Stimulated activated naive CD8-positive, alpha-beta T cell treated with anti-CD3 and anti-CD28 coated beads, Interleukin-15, Interleukin-2, amounts not matched to agents 100 ng/mL and 50 ng/mL, for 24 hours (primary cell): ENCODE measurements around the gene ACSL4.
"Not testable (repeated sequence)": the region's sequence is repeated elsewhere in the genome, so short reads cannot be mapped to it uniquely, and the experiment has no call there.

ENCODE experiments used
- H3K27ac Mint-ChIP-seq: one replicate; pipeline ENCODE4 v1.8.0; 2021; ENCODE audit warnings: mild to moderate bottlenecking, mixed read lengths
- H3K27me3 Mint-ChIP-seq: one replicate; pipeline ENCODE4 v1.8.0; 2021; ENCODE audit warnings: mixed read lengths
- H3K36me3 Mint-ChIP-seq: one replicate; pipeline ENCODE4 v1.8.0; 2021; ENCODE audit warnings: low read depth, mixed read lengths
- H3K4me1 Mint-ChIP-seq: one replicate; pipeline ENCODE4 v1.8.0; 2021; ENCODE audit warnings: low read depth, mixed read lengths
- H3K4me3 Mint-ChIP-seq: one replicate; pipeline ENCODE4 v1.8.0; 2021; ENCODE audit warnings: mild to moderate bottlenecking, mixed read lengths
- H3K9me3 Mint-ChIP-seq: one replicate; pipeline ENCODE4 v1.8.0; 2021; ENCODE audit warnings: mixed read lengths

Gene ACSL4

GRCh38 chrX:109667986-109668385 is 65.1 kb downstream of the ACSL4 start:
- Mint-ChIP-seq H3K36me3 (peaks cover 46% of the 10 kb centered on the region), H3K9me3 (no peaks in the 10 kb centered on the region), H3K4me3 (no peak overlapping the region), H3K27me3 (no peaks in the 10 kb centered on the region), H3K4me1 (no peaks in the 10 kb centered on the region), H3K27ac (no peak overlapping the region)

- Mint-ChIP-seq H3K4me1 (no peaks in the 10 kb centered on the region), H3K36me3 (peaks cover 75% of the 10 kb centered on the region), H3K4me3 (no peak overlapping the region), H3K27me3 (no peaks in the 10 kb centered on the region), H3K9me3 (peaks cover 7% of the 10 kb centered on the region), H3K27ac (no peak overlapping the region)
Measured at GRCh38 chrX:109660435-109661143, 72.5 kb downstream of the ACSL4 start.

- H3K27ac Mint-ChIP-seq = no peak overlapping the region
Measured at GRCh38 chrX:109658391-109658790, 74.7 kb downstream of the ACSL4 start.

DNA sequence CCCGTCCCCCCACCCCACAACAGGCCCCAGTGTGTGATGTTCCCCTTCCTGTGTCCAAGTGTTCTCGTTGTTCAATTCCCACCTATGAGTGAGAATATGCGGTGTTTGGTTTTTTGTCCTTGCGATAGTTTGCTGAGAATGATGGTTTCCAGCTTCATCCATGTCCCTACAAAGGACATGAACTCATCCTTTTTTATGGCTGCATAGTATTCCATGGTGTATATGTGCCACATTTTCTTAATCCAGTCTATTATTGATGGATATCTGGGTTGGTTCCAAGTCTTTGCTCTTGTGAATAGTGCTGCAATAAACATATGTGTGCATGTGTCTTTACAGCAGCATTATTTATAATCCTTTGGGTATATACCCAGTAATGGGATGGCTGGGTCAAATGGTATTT is 75.7 kb downstream of the ACSL4 start:
- not testable (repeated sequence) for H3K27ac Mint-ChIP-seq, H3K9me3 Mint-ChIP-seq, H3K4me1 Mint-ChIP-seq, H3K27me3 Mint-ChIP-seq, H3K4me3 Mint-ChIP-seq
- peaks cover 63% of the 10 kb centered on the region for H3K36me3 Mint-ChIP-seq

More at GRCh38 chrX:109658391-109658790, 74.7 kb downstream of the ACSL4 start:
- Mint-ChIP-seq H3K36me3 (peaks cover 72% of the 10 kb centered on the region), H3K9me3 (peaks cover 7% of the 10 kb centered on the region), H3K27me3 (no peaks in the 10 kb centered on the region), H3K4me1 (no peaks in the 10 kb centered on the region), H3K4me3 (no peak overlapping the region)

DNA sequence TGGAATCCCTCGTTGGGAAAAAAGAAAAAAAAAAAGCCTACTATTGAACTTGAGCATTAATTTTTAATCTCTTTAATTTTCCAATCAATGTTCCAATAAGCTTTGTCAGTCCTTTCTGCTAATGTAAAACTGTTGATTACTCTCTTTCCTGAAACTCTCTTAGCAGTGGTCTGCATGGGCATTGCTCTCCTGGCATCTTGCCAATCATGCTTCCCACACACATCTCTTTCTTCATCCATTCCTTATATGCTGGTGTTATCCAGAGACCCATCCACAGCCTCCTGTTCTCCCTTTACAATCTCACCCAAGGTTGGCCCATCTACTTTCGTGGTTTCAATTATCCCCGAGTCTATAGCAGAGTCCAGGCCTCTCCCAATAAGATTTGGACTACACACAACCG is 76.3 kb downstream of the ACSL4 start:
- H3K27ac Mint-ChIP-seq = no peak overlapping the region
- peaks cover 60% of the 10 kb centered on the region for H3K36me3 Mint-ChIP-seq
- peaks cover 7% of the 10 kb centered on the region for H3K9me3 Mint-ChIP-seq
- H3K4me3 Mint-ChIP-seq = no peak overlapping the region
- no peaks in the 10 kb centered on the region for H3K4me1 Mint-ChIP-seq
- no peaks in the 10 kb centered on the region for H3K27me3 Mint-ChIP-seq

GRCh38 chrX:109655502-109656201 is 77.4 kb downstream of the ACSL4 start:
- H3K27ac Mint-ChIP-seq = no peak overlapping the region
- no peaks in the 10 kb centered on the region for H3K27me3 Mint-ChIP-seq
- no peaks in the 10 kb centered on the region for H3K4me1 Mint-ChIP-seq
- no peak overlapping the region for H3K4me3 Mint-ChIP-seq
- H3K9me3 Mint-ChIP-seq = peaks cover 7% of the 10 kb centered on the region
- peaks cover 56% of the 10 kb centered on the region for H3K36me3 Mint-ChIP-seq

GRCh38 chrX:109654516-109655109 is 78.4 kb downstream of the ACSL4 start:
- Mint-ChIP-seq H3K4me1 (no peaks in the 10 kb centered on the region), H3K36me3 (peaks cover 46% of the 10 kb centered on the region), H3K9me3 (peaks cover 7% of the 10 kb centered on the region), H3K4me3 (no peak overlapping the region), H3K27ac (no peak overlapping the region), H3K27me3 (no peaks in the 10 kb centered on the region)

DNA sequence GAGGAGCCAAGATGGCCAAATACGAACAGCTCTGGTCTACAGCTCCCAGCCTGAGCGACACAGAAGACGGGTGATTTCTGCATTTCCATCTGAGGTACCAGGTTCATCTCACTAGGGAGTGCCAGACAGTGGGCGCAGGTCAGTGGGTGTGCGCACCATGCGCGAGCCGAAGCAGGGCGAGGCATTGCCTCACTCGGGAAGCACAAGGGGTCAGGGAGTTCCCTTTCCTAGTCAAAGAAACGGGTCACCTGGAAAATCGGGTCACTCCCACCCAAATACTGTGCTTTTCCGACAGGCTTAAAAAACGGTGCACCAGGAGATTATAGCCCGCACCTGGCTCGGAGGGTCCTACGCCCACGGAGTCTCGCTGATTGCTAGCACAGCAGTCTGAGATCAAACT is 88.4 kb downstream of the ACSL4 start:
- H3K9me3 Mint-ChIP-seq, H3K27me3 Mint-ChIP-seq, H3K4me3 Mint-ChIP-seq, H3K27ac Mint-ChIP-seq, H3K4me1 Mint-ChIP-seq: not testable (repeated sequence)
- H3K36me3 Mint-ChIP-seq = peaks cover 20% of the 10 kb centered on the region

- H3K4me1 Mint-ChIP-seq = no peaks in the 10 kb centered on the region
- no peak overlapping the region for H3K4me3 Mint-ChIP-seq
- H3K36me3 Mint-ChIP-seq = peaks cover 26% of the 10 kb centered on the region
- no peaks in the 10 kb centered on the region for H3K27me3 Mint-ChIP-seq
- H3K27ac Mint-ChIP-seq = no peak overlapping the region
- H3K9me3 Mint-ChIP-seq = no peaks in the 10 kb centered on the region
Measured at GRCh38 chrX:109643687-109644086, 89.4 kb downstream of the ACSL4 start.

DNA sequence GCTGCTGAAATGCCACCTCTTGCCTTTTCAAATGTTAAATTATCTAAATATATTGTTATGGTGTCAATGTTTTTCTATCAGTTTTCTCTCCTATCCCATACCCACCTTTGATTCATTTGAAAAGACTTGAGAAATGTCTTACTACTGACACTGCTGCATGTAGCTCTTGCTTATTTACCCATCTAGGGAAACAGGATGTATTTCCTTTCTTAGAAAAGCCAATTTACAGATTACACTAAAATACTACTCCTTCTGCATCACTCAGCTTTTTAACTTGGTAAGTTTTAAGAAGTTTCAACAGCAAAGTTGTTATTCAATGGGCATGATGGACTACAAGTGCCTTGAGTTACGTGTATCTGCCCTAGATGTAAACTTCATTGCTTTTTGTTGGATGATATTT is 94.9 kb downstream of the ACSL4 start:
- peaks cover 15% of the 10 kb centered on the region for H3K36me3 Mint-ChIP-seq
- H3K4me1 Mint-ChIP-seq = no peaks in the 10 kb centered on the region
- H3K27me3 Mint-ChIP-seq = no peaks in the 10 kb centered on the region
- no peak overlapping the region for H3K27ac Mint-ChIP-seq
- no peak overlapping the region for H3K4me3 Mint-ChIP-seq
- H3K9me3 Mint-ChIP-seq = no peaks in the 10 kb centered on the region

GRCh38 chrX:109637477-109637876 is 95.6 kb downstream of the ACSL4 start:
- not testable (repeated sequence) for H3K27ac Mint-ChIP-seq, H3K4me3 Mint-ChIP-seq, H3K27me3 Mint-ChIP-seq, H3K9me3 Mint-ChIP-seq, H3K4me1 Mint-ChIP-seq
- peaks cover 15% of the 10 kb centered on the region for H3K36me3 Mint-ChIP-seq

GRCh38 chrX:109635146-109635545 is 97.9 kb downstream of the ACSL4 start:
- no peak overlapping the region for H3K27ac Mint-ChIP-seq
- H3K9me3 Mint-ChIP-seq = no peaks in the 10 kb centered on the region
- H3K27me3 Mint-ChIP-seq = no peaks in the 10 kb centered on the region
- H3K4me3 Mint-ChIP-seq = no peak overlapping the region
- H3K4me1 Mint-ChIP-seq = no peaks in the 10 kb centered on the region
- H3K36me3 Mint-ChIP-seq = peaks cover 7% of the 10 kb centered on the region

DNA sequence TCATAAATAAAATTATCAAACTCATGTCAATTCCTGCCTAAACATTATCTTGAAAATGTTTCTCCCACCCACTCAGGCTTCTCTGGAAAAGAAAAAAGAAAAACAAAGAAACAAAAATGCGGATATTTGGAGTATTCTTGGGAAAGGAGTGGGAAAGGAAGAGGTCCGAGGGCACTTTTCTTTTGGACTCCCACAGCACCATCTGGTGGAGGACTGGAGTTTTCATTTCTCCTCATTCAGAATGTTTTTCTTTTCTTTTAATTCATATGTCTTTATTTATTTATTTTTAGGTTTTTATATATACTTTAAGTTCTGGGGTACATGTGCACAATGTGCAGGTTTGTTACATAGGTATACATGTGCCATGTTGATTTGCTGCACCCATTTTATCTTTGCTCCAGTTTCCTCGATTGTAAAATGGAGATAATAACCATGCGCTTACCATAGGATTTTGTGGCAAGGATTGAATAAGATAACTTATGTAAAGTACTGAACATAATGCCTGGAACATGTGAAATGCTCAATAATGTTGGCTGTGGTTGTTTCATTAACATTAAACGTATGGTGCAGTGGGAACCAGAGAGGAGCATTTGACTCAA is 100.1 kb downstream of the ACSL4 start:
- H3K9me3 Mint-ChIP-seq = no peaks in the 10 kb centered on the region

DNA sequence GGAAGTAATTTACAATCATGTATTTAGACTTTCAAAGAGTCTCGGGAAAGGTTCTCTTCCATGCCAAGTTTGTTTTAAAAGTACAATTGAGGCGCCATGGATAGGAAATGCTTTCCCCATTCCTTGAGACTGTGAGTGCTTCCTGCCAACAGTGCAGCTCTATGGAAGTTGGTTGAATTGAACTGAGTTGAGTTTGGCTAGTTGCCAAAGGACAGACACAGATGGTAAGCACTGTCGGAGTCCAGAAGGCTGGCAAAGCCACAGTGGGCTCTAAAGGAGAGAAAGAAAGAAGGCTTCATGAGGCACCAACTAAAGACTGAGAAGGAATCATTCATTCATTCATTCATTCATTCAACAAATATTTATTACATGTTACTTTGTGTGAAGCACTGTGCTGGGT is 103.7 kb downstream of the ACSL4 start:
- H3K27ac Mint-ChIP-seq = no peak overlapping the region
- peaks cover 7% of the 10 kb centered on the region for H3K36me3 Mint-ChIP-seq
- H3K27me3 Mint-ChIP-seq = no peaks in the 10 kb centered on the region
- no peaks in the 10 kb centered on the region for H3K9me3 Mint-ChIP-seq
- no peak overlapping the region for H3K4me3 Mint-ChIP-seq
- peaks cover 6% of the 10 kb centered on the region for H3K4me1 Mint-ChIP-seq

More for the DNA sequence above, 100.1 kb downstream of the ACSL4 start:
- H3K4me1 Mint-ChIP-seq = no peaks in the 10 kb centered on the region
- H3K4me3 Mint-ChIP-seq = no peak overlapping the region
- no peak overlapping the region for H3K27ac Mint-ChIP-seq
- H3K36me3 Mint-ChIP-seq = peaks cover under 1% of the 10 kb centered on the region
- H3K27me3 Mint-ChIP-seq = no peaks in the 10 kb centered on the region

DNA sequence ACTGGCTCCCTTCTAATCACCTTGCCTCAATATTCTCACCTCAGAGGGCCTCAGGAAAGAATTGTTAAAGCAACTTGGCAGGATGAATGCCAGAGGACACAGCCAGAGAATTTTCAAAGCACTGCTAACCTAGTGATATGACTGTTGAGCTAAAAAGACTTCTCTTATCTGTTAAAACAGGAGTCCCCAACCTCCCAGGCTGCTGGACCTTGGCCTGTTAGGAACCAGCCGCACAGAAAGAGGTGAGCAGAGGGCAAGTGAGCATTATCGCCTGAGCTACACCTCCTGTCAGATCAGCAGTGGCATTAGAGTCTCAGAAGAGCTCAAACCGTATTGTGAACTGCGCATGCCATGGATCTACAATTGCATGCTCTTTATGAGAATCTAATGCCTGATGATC is 106.4 kb downstream of the ACSL4 start:
- peaks cover 7% of the 10 kb centered on the region for H3K36me3 Mint-ChIP-seq
- H3K4me3 Mint-ChIP-seq = no peak overlapping the region
- no peaks in the 10 kb centered on the region for H3K27me3 Mint-ChIP-seq
- H3K9me3 Mint-ChIP-seq = no peaks in the 10 kb centered on the region
- H3K27ac Mint-ChIP-seq = no peak overlapping the region
- peaks cover 6% of the 10 kb centered on the region for H3K4me1 Mint-ChIP-seq
